SK-N-MC (cell line): ENCODE results near the gene PADI4.

Experiments used
- EZH2 ChIP-seq: fragments of 200-600 bp; sonication (generic); IDR thresholded peaks from one replicate; pipeline ENCODE4 v1.6.1; 2017; ENCODE audit warnings: antibody characterized with exemption
- FOXP2 ChIP-seq: optimal IDR thresholded peaks from 2 replicates; pipeline ENCODE3; 2011; ENCODE audit warnings: mild to moderate bottlenecking, moderate library complexity; ENCODE audit not compliant: insufficient read depth; ENCODE audit errors: extremely low read length, control extremely low read depth
- POLR2AphosphoS5 ChIP-seq: IDR thresholded peaks from 2 replicates; pipeline ENCODE4 v1.6.1; 2012; ENCODE audit warnings: mild to moderate bottlenecking, low read depth, low read length, borderline replicate concordance

- TF ChIP-seq EZH2 (no peak), POLR2AphosphoS5 (no peak), FOXP2 (no peak)
These were observed 35.4 kb upstream of the PADI4 start for GRCh38 chr1:17272646-17273045.
